ENCODE measurements around the gene ACYP2.
A peak's percentile ranks its signal among the peaks of the same experiment; 100 is the strongest.
"Not testable (repeated sequence)": the region's sequence is repeated elsewhere in the genome, so short reads cannot be mapped to it uniquely, and the experiment has no call there.

Gene ACYP2

DNA sequence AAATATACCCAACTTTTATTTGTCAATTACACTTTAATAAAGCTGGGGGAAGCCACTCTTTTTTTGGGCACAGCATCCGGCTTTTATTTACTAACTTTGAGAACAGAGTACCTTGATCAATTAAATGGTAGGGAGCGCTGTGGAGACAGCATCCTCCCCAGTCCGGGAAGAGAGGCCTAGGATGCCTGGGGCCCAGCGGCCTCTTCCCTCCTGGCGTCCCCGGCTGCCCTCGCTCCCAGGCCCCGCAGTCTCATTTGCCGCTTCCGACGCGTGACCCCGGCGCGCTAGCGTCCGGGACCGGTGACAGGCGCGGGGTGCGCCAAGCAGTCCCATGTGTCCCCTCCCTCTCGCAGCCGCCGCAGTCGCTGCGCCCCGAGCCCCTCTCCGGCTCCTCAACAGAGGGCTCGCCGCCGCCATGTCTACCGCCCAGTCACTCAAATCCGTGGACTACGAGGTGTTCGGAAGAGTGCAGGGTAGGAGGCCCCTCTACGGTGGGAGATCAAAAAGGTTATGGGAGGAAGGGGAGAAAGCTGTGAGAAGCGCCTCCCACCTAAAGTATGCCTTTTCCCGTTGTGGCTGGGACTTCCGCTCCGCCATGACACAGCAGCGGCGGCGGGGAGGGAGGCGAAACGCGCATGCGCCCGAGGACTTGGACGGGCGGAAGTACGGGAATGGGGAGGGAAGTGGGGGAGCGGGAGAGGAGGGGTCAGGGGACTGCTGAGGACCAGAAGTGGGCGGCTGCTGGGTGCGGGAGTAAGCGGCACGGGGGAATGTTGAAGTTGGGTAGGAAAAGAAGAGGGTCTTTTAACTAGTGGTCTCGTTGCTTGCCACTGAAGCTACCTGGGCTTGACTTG lies at the start of gene ACYP2:
Gene ACYP2 (plus strand): TSS at position 332 of the 854 bp plus-strand sequence.
- peaks cover 4% of the 10 kb centered on the region for H3K4me1 ChIP-seq (ENCODE audit: control insufficient read depth, insufficient read depth, low read length, unreplicated experiment)
- H3K27me3 ChIP-seq (ENCODE audit: insufficient read depth, low read length), result no peaks in the 10 kb centered on the region
- peaks cover 5% of the 10 kb centered on the region for H3K36me3 ChIP-seq (ENCODE audit: insufficient read depth, low read length)
- peak within 1 kb of the TSS; percentile 86 for H3K4me3 ChIP-seq (ENCODE audit: low read depth, low read length)
- H3K27ac ChIP-seq (ENCODE audit: low read depth, low read length), result peak within 1 kb of the TSS; percentile 93
- H2AFZ ChIP-seq (ENCODE audit: low read length, unreplicated experiment), result peak within 1 kb of the TSS; percentile 85
- no peaks in the 10 kb centered on the region for H3K79me2 ChIP-seq (ENCODE audit: control insufficient read depth, insufficient read depth, low read length, unreplicated experiment)

DNA sequence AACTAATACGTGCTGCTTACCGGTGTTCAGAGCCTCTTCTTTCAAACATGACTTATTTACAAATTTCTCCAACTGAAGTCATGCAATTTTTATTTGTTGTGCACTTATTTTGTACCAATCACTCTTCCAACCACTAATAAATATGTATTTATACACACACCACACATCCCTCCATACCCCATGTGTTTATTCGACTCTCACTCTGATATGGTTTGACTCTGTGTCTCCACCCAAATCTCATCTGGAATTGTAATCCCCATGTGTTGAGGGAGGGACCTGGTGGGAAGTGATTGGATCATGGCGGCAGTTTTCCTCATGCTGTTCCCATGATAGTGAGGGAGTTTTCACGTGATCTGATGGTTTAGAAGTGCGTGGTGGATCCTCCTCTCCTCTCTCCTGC lies 49.5 kb upstream of the ACYP2 start:
- Histone ChIP-seq H3K27ac (ENCODE audit: low read depth, low read length) (no peak overlapping the region), H3K4me1 (ENCODE audit: control insufficient read depth, insufficient read depth, low read length, unreplicated experiment) (peaks cover 18% of the 10 kb centered on the region)

DNA sequence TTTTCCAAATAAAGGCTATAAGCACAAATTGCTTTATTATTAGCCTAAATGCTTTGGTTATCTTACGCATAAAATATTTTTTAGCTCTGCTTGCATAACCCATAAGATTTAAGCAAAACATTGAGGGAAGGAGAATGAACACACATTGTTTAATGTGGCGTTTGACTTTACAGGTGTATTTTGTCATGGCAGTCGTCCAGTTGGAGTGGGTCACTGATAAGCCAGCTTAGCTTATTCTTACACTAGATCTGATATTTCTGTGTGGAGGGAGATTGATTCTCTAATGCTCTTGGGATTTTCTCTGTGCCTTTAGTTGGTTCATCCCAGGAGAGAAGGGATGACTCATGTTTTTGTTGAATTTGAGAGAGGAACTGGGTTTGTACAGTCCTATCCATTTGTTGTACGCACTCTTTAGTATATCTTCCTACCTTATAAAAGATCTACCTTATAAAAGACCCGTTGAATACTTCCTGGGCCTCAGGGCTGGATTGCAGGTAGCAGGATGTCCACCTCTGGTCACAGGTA lies 47.5 kb upstream of the ACYP2 start:
- Histone ChIP-seq H3K36me3 (ENCODE audit: insufficient read depth, low read length) (no peaks in the 10 kb centered on the region), H3K79me2 (ENCODE audit: control insufficient read depth, insufficient read depth, low read length, unreplicated experiment) (no peaks in the 10 kb centered on the region), H3K27ac (ENCODE audit: low read depth, low read length) (no peak overlapping the region), H2AFZ (ENCODE audit: low read length, unreplicated experiment) (no peak overlapping the region), H3K4me3 (ENCODE audit: low read depth, low read length) (no peak overlapping the region), H3K27me3 (ENCODE audit: insufficient read depth, low read length) (no peaks in the 10 kb centered on the region), H3K4me1 (ENCODE audit: control insufficient read depth, insufficient read depth, low read length, unreplicated experiment) (peaks cover 18% of the 10 kb centered on the region)

More for the DNA sequence above, 49.5 kb upstream of the ACYP2 start:
- Histone ChIP-seq H3K27me3 (ENCODE audit: insufficient read depth, low read length) (no peaks in the 10 kb centered on the region), H3K36me3 (ENCODE audit: insufficient read depth, low read length) (no peaks in the 10 kb centered on the region), H2AFZ (ENCODE audit: low read length, unreplicated experiment) (no peak overlapping the region), H3K4me3 (ENCODE audit: low read depth, low read length) (no peak overlapping the region), H3K79me2 (ENCODE audit: control insufficient read depth, insufficient read depth, low read length, unreplicated experiment) (no peaks in the 10 kb centered on the region)

DNA sequence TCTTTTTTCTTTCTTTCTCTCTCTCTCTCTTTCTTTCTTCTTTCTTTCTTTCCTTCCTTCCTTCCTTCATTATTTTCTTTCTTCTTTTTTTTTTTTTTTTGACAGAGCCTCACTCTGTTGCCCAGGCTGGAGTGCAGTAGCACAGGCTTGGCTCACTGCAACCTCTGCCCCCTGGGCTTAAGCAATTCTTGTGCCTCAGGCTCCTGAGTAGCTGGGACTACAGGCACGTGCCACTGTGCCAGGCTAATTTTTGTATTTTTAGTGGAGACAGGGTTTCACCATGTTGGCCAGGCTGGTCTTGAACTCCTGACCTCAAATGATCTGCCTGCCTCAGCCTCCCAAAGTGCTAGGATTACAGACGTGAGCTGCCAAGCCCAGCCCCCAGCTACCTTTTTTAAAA lies 42.9 kb upstream of the ACYP2 start:
- H2AFZ ChIP-seq (ENCODE audit: low read length, unreplicated experiment); H3K79me2 ChIP-seq (ENCODE audit: control insufficient read depth, insufficient read depth, low read length, unreplicated experiment); H3K27ac ChIP-seq (ENCODE audit: low read depth, low read length); H3K27me3 ChIP-seq (ENCODE audit: insufficient read depth, low read length); H3K36me3 ChIP-seq (ENCODE audit: insufficient read depth, low read length); H3K4me3 ChIP-seq (ENCODE audit: low read depth, low read length): not testable (repeated sequence)
- H3K4me1 ChIP-seq (ENCODE audit: control insufficient read depth, insufficient read depth, low read length, unreplicated experiment), result peaks cover 10% of the 10 kb centered on the region

DNA sequence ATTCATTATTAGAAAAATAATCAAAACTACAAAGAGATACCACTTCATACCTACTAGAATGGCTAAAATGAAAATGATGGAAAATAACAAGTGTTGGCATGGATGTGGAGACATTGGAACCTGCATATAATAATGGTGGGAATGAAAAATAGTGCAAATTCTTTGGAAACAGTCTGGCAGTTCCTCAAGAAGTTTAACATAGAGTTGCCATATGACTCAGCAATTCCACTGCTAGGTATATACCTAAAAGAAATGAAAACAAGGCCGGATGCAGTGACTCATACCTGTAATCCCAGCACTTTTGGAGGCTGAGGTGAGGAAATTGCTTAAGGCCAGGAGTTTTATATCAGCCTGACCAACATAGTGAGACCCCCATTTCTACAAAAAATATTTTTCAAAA lies 41.6 kb upstream of the ACYP2 start:
- Histone ChIP-seq H3K36me3 (ENCODE audit: insufficient read depth, low read length) (no peaks in the 10 kb centered on the region), H3K27me3 (ENCODE audit: insufficient read depth, low read length) (no peaks in the 10 kb centered on the region), H3K79me2 (ENCODE audit: control insufficient read depth, insufficient read depth, low read length, unreplicated experiment) (no peaks in the 10 kb centered on the region), H3K4me1 (ENCODE audit: control insufficient read depth, insufficient read depth, low read length, unreplicated experiment) (no peaks in the 10 kb centered on the region), H3K4me3 (ENCODE audit: low read depth, low read length) (no peak overlapping the region), H3K27ac (ENCODE audit: low read depth, low read length) (no peak overlapping the region), H2AFZ (ENCODE audit: low read length, unreplicated experiment) (no peak overlapping the region)

DNA sequence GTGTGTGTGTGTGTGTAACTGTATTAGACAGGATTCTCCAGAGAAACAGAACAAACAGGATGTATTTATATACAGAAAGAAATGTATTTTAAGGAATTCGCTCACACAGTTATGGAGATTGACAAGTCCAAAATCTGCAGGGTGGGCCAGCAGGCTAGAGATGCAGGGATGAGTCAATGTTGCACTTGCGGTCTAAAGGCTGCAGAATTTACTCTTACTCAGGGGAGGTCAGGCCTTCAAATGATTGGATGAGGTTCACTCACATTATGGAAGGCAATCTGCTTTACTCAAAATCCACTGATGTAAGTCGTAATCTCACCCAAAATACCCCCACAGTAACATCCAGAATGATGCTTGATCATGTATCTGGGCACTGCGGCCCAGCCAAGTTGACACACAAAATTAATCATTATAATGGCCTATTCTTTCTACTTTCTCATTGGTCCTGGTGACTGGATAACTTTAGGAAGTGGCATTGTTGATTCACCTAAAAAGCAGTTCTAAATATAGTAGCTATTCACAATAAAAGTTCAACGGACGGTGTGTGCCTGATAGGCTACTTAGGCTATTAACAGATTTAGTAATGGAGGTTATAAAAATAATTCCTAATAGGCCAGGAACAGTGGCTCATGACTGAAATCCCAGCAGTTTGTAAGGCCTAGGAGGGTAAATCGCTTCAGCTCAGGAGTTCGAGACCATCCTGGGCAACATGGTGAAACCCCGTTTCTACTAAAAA lies 40.6 kb upstream of the ACYP2 start:
- H3K36me3 ChIP-seq (ENCODE audit: insufficient read depth, low read length), result no peaks in the 10 kb centered on the region
- no peak overlapping the region for H2AFZ ChIP-seq (ENCODE audit: low read length, unreplicated experiment)
- H3K4me1 ChIP-seq (ENCODE audit: control insufficient read depth, insufficient read depth, low read length, unreplicated experiment), result no peaks in the 10 kb centered on the region
- H3K79me2 ChIP-seq (ENCODE audit: control insufficient read depth, insufficient read depth, low read length, unreplicated experiment), result no peaks in the 10 kb centered on the region
- no peak overlapping the region for H3K4me3 ChIP-seq (ENCODE audit: low read depth, low read length)
- H3K27me3 ChIP-seq (ENCODE audit: insufficient read depth, low read length), result no peaks in the 10 kb centered on the region
- H3K27ac ChIP-seq (ENCODE audit: low read depth, low read length), result no peak overlapping the region

DNA sequence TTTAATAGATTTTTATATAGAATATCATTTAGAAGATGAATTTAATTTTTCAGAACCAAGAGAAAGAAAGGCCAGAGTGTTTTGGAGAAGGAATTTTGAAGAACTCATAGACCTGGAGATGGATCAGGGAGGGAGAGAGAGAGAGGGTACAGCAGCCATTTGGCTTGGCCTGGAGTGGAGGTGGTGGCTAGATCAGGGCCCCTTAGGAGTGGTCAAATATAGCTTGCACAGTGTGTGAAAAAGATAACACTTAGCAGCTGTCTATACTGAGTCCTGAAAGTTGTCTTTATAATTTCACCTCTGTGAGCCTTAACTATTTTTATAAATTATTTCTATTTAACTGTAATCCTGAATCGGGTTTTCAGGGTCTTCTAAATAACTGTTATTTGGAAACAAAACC lies 38.8 kb upstream of the ACYP2 start:
- Histone ChIP-seq H3K27me3 (ENCODE audit: insufficient read depth, low read length) (no peaks in the 10 kb centered on the region), H3K27ac (ENCODE audit: low read depth, low read length) (no peak overlapping the region), H3K4me1 (ENCODE audit: control insufficient read depth, insufficient read depth, low read length, unreplicated experiment) (no peaks in the 10 kb centered on the region), H3K4me3 (ENCODE audit: low read depth, low read length) (no peak overlapping the region), H2AFZ (ENCODE audit: low read length, unreplicated experiment) (no peak overlapping the region), H3K36me3 (ENCODE audit: insufficient read depth, low read length) (no peaks in the 10 kb centered on the region), H3K79me2 (ENCODE audit: control insufficient read depth, insufficient read depth, low read length, unreplicated experiment) (no peaks in the 10 kb centered on the region)

DNA sequence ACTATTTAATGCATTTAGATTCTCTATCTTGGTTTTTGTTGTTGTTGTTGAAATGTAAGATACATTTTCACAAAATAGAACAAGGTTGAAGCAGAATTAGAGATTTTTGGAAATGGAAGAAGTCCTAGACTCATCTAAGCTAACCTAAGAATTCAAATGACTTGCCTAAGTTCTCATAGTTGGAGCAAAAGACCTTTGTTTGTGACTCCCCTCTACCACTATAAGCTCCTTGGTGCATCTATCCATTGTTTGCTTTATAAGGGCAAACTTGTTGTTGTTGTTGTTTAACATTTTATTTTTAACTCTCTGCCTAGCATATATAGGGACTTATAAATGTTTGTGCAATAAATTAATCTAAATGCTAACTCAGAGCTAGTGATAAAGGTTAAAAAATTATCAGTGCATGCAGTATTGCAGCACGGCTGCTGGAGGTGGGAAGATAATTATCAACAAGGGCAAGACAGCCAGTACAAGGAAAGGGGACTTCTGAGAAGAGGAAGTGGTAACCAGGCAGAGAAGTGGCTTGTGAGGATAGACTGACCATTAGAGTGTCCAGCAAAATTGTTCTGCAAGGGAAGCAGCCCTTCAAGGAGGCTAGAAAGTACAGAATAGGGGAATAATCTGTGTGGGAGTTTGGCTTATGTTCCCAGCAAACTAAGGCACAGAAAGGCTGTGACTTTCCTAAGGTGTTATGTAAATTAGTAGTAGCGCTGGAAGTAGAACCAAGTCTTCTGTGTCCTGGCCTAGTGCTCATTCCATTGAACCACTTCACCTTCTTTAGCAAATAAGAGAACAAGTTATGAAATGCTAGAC lies 38.1 kb upstream of the ACYP2 start:
- Histone ChIP-seq H3K4me3 (ENCODE audit: low read depth, low read length) (no peak overlapping the region), H3K36me3 (ENCODE audit: insufficient read depth, low read length) (no peaks in the 10 kb centered on the region), H3K79me2 (ENCODE audit: control insufficient read depth, insufficient read depth, low read length, unreplicated experiment) (no peaks in the 10 kb centered on the region), H3K27me3 (ENCODE audit: insufficient read depth, low read length) (no peaks in the 10 kb centered on the region), H3K4me1 (ENCODE audit: control insufficient read depth, insufficient read depth, low read length, unreplicated experiment) (no peaks in the 10 kb centered on the region), H3K27ac (ENCODE audit: low read depth, low read length) (no peak overlapping the region), H2AFZ (ENCODE audit: low read length, unreplicated experiment) (no peak overlapping the region)

DNA sequence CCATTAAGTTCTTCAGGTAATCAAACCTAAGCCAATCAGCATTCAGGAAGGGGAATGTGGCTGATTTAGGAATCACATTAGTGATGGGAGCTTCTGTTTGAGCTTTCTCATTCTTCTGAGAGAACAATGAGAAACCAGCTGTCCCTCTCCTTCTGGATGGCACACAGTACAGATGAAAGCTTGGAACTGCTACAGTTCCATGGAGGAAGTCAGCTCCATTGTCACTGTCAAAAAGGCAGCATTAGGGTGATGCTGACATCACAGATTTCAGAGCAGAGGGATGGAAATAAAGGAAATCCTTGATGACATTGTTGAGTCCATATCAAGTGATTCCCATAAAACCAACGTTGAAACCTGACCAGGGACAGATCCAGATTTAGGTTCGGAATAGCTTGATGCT lies 36.1 kb upstream of the ACYP2 start:
- Histone ChIP-seq H3K36me3 (ENCODE audit: insufficient read depth, low read length) (no peaks in the 10 kb centered on the region), H3K27ac (ENCODE audit: low read depth, low read length) (no peak overlapping the region), H3K4me3 (ENCODE audit: low read depth, low read length) (no peak overlapping the region), H3K4me1 (ENCODE audit: control insufficient read depth, insufficient read depth, low read length, unreplicated experiment) (no peaks in the 10 kb centered on the region), H3K79me2 (ENCODE audit: control insufficient read depth, insufficient read depth, low read length, unreplicated experiment) (no peaks in the 10 kb centered on the region), H2AFZ (ENCODE audit: low read length, unreplicated experiment) (no peak overlapping the region), H3K27me3 (ENCODE audit: insufficient read depth, low read length) (no peaks in the 10 kb centered on the region)

DNA sequence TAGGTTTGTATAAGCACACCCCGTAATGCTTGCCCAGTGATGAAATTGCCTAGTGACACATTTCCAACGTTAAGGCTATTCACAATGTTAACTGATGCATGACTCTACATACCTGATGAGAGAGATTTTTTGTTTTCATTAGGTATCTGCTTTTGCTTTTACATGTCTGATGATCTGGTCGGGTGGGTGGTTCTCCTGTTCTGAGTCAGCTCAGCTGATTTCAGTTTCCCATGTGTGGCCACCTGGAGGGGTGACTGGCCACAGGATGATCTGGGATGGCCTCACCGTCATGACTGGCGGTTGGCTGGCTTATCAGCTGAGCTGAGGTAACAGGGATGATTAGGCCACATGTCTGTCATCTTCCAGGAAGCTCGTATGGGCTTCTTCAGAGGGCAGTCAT lies 33.8 kb upstream of the ACYP2 start:
- H2AFZ ChIP-seq (ENCODE audit: low read length, unreplicated experiment), result no peak overlapping the region
- no peaks in the 10 kb centered on the region for H3K4me1 ChIP-seq (ENCODE audit: control insufficient read depth, insufficient read depth, low read length, unreplicated experiment)
- no peaks in the 10 kb centered on the region for H3K36me3 ChIP-seq (ENCODE audit: insufficient read depth, low read length)
- no peaks in the 10 kb centered on the region for H3K27me3 ChIP-seq (ENCODE audit: insufficient read depth, low read length)
- H3K79me2 ChIP-seq (ENCODE audit: control insufficient read depth, insufficient read depth, low read length, unreplicated experiment), result no peaks in the 10 kb centered on the region
- H3K27ac ChIP-seq (ENCODE audit: low read depth, low read length), result no peak overlapping the region
- no peak overlapping the region for H3K4me3 ChIP-seq (ENCODE audit: low read depth, low read length)
